Testis (tissue), 2 donors: Measurements from ENCODE around the gene NSUN3.

Source experiments
- POLR2A ChIP-seq: fragments of 450-650 bp; IDR thresholded peaks from one replicate; pipeline ENCODE4 v1.6.1; 2017; ENCODE audit warnings: antibody characterized with exemption, mild to moderate bottlenecking, moderate library complexity
- TF ChIP-seq, protein P1 (sequence below), 3 experiments: fragments of 450-650 bp in 2 of 3; fragments of 200-600 bp in 1 of 3; sonication (generic) in 1 of 3; IDR thresholded peaks; one replicate each; pipeline ENCODE4 v1.5.1; 2016 to 2019; ENCODE audit warnings: antibody characterized with exemption in 3 of 3, mild to moderate bottlenecking in 2 of 3, moderate library complexity in 1 of 3

DNA sequence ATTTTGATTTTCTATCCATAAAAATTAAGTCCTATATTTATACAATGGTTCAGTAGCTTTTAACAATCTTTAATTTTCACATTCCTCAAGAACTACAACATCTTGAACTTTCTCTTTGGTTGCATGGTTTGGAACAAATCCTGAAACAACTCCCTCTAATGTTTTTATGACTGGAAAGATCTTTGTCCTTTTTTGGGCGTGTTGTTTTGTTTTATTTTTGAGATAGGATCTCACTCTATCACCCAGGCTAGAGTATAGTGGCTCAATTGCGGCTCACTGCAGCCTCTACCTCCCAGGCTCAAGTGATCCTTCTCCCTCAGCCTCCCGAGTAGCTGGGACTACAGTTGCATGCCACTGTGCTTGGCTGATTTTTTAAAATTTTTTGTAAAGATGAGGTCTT is 38.5 kb upstream of the NSUN3 start:
- TF ChIP-seq, protein P1, sequence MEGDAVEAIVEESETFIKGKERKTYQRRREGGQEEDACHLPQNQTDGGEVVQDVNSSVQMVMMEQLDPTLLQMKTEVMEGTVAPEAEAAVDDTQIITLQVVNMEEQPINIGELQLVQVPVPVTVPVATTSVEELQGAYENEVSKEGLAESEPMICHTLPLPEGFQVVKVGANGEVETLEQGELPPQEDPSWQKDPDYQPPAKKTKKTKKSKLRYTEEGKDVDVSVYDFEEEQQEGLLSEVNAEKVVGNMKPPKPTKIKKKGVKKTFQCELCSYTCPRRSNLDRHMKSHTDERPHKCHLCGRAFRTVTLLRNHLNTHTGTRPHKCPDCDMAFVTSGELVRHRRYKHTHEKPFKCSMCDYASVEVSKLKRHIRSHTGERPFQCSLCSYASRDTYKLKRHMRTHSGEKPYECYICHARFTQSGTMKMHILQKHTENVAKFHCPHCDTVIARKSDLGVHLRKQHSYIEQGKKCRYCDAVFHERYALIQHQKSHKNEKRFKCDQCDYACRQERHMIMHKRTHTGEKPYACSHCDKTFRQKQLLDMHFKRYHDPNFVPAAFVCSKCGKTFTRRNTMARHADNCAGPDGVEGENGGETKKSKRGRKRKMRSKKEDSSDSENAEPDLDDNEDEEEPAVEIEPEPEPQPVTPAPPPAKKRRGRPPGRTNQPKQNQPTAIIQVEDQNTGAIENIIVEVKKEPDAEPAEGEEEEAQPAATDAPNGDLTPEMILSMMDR (IDR thresholded peaks at IDR 0.05), result no peak
- TF ChIP-seq POLR2A, result no peak
